H9 (cell line): Measurements from ENCODE around the gene LAMC2. TPM values are rescaled to one million over a fixed set of nuclear protein-coding genes. Genes with fewer than 3 reads are reported as not detected.

Source experiments
- DNase-seq: peaks from one replicate; pipeline ENCODE4 v3.0.0-alpha.2; 2017
- H2AFZ ChIP-seq: one replicate; pipeline ENCODE4 v1.6.1; 2013; ENCODE audit warnings: mild to moderate bottlenecking, low read length, control low read depth, moderate library complexity
- H2AK5ac ChIP-seq: 2 replicates; pipeline ENCODE4 v1.6.1; 2013; ENCODE audit warnings: low read length, control low read depth, mixed read lengths; ENCODE audit not compliant: insufficient read length
- H2BK120ac ChIP-seq: one replicate; pipeline ENCODE4 v1.6.1; 2013; ENCODE audit warnings: low read depth, mild to moderate bottlenecking, low read length, control low read depth, inconsistent platforms; ENCODE audit not compliant: poor library complexity, severe bottlenecking
- H2BK12ac ChIP-seq: 2 replicates; pipeline ENCODE4 v1.6.1; 2013; ENCODE audit warnings: low read length, control low read depth, mixed read lengths, low read depth; ENCODE audit not compliant: insufficient read length
- H2BK15ac ChIP-seq: 2 replicates; pipeline ENCODE4 v1.6.1; 2013; ENCODE audit warnings: low read depth, low read length, control low read depth
- H2BK20ac ChIP-seq: one replicate; pipeline ENCODE4 v1.6.1; 2013; ENCODE audit warnings: low read depth, mild to moderate bottlenecking, low read length, control low read depth, inconsistent platforms; ENCODE audit not compliant: poor library complexity, severe bottlenecking
- H2BK5ac ChIP-seq: 2 replicates; pipeline ENCODE4 v1.6.1; 2013; ENCODE audit warnings: low read length, control low read depth, mixed read lengths; ENCODE audit not compliant: insufficient read length
- H3K14ac ChIP-seq: 2 replicates; pipeline ENCODE4 v1.6.1; 2013; ENCODE audit warnings: low read length, control low read depth; ENCODE audit not compliant: insufficient read depth
- H3K18ac ChIP-seq: 2 replicates; pipeline ENCODE4 v1.6.1; 2013; ENCODE audit warnings: low read depth, mild to moderate bottlenecking, mixed read lengths, low read length, control low read depth; ENCODE audit not compliant: insufficient read length
- H3K23ac ChIP-seq: 2 replicates; pipeline ENCODE4 v1.6.1; 2013; ENCODE audit warnings: low read length, control low read depth, mixed read lengths, low read depth; ENCODE audit not compliant: insufficient read length
- H3K23me2 ChIP-seq: 2 replicates; pipeline ENCODE4 v1.6.1; 2013; ENCODE audit warnings: low read depth, mild to moderate bottlenecking, mixed read lengths, low read length, control low read depth; ENCODE audit not compliant: insufficient read length, poor library complexity, severe bottlenecking
- H3K27ac ChIP-seq: 2 replicates; pipeline ENCODE4 v1.5.1; 2013; ENCODE audit warnings: low read length, control low read depth, mixed read lengths, low read depth; ENCODE audit not compliant: insufficient read length
- H3K27me3 ChIP-seq: 2 replicates; pipeline ENCODE4 v1.6.1; 2013; ENCODE audit warnings: low read length, control low read depth, inconsistent platforms; ENCODE audit not compliant: insufficient read depth
- H3K4ac ChIP-seq: 2 replicates; pipeline ENCODE4 v1.6.1; 2013; ENCODE audit warnings: low read depth, mild to moderate bottlenecking, control low read depth, inconsistent platforms, low read length, moderate library complexity
- H3K4me1 ChIP-seq: 2 replicates; pipeline ENCODE4 v1.6.1; 2013; ENCODE audit warnings: low read length, control low read depth, inconsistent platforms; ENCODE audit not compliant: insufficient read depth
- H3K4me2 ChIP-seq: 2 replicates; pipeline ENCODE4 v1.6.1; 2013; ENCODE audit warnings: low read length, control low read depth, mixed read lengths; ENCODE audit not compliant: insufficient read length, insufficient read depth
- H3K56ac ChIP-seq: 2 replicates; pipeline ENCODE4 v1.6.1; 2013; ENCODE audit warnings: low read depth, mild to moderate bottlenecking, mixed read lengths, low read length, control low read depth; ENCODE audit not compliant: insufficient read length
- H3K79me1 ChIP-seq: 2 replicates; pipeline ENCODE4 v1.6.1; 2013; ENCODE audit warnings: low read depth, mild to moderate bottlenecking, moderate library complexity, low read length, control low read depth, inconsistent platforms; ENCODE audit not compliant: insufficient read depth, poor library complexity, severe bottlenecking
- H3K79me2 ChIP-seq: 2 replicates; pipeline ENCODE4 v1.6.1; 2013; ENCODE audit warnings: low read length, control low read depth, inconsistent platforms; ENCODE audit not compliant: insufficient read depth
- H3K9ac ChIP-seq: 2 replicates; pipeline ENCODE4 v1.6.1; 2013; ENCODE audit warnings: low read length, control low read depth, mixed read lengths; ENCODE audit not compliant: insufficient read length; ENCODE audit errors: extremely low read depth
- H3K9me3 ChIP-seq: one replicate; pipeline ENCODE4 v1.6.1; 2013; ENCODE audit warnings: low read depth, low read length, inconsistent platforms; ENCODE audit not compliant: control insufficient read depth
- H3T11ph ChIP-seq: one replicate; pipeline ENCODE4 v1.6.1; 2013; ENCODE audit warnings: mild to moderate bottlenecking, low read length, control low read depth, inconsistent platforms
- H4K20me1 ChIP-seq: one replicate; pipeline ENCODE4 v1.6.1; 2013; ENCODE audit not compliant: control insufficient read depth, insufficient read length, insufficient read depth
- H4K5ac ChIP-seq: 2 replicates; pipeline ENCODE4 v1.6.1; 2013; ENCODE audit warnings: low read depth, mild to moderate bottlenecking, mixed read lengths, low read length, control low read depth; ENCODE audit not compliant: insufficient read length
- H4K8ac ChIP-seq: replicated peaks from 2 replicates; pipeline ENCODE4 v1.6.1; 2013; ENCODE audit warnings: low read length, control low read depth, mixed read lengths, low read depth; ENCODE audit not compliant: insufficient read length
- H4K91ac ChIP-seq: 2 replicates; pipeline ENCODE4 v1.6.1; 2013; ENCODE audit warnings: low read depth, mild to moderate bottlenecking, moderate library complexity, mixed read lengths, low read length, control low read depth; ENCODE audit not compliant: insufficient read length
- H3K27ac Mint-ChIP-seq, 3 experiments: 2 replicates in 2 of 3; 3 replicates in 1 of 3; pipeline ENCODE4 v1.8.0; 2020 to 2021; ENCODE audit warnings: mixed read lengths in 3 of 3, mild to moderate bottlenecking in 1 of 3, moderate library complexity in 1 of 3
- H3K27me3 Mint-ChIP-seq: 2 replicates; pipeline ENCODE4 v1.8.0; 2021; ENCODE audit warnings: low read depth, mild to moderate bottlenecking, moderate library complexity, mixed read lengths
- H3K36me3 Mint-ChIP-seq, 3 experiments: 2 replicates in 2 of 3; 3 replicates in 1 of 3; pipeline ENCODE4 v1.8.0; 2020 to 2021; ENCODE audit warnings: low read depth in 3 of 3, mixed read lengths in 3 of 3; ENCODE audit not compliant: insufficient read depth in 1 of 3
- H3K4me1 Mint-ChIP-seq, 2 experiments: 2 replicates each; pipeline ENCODE4 v1.8.0; 2020; ENCODE audit warnings: mixed read lengths in 2 of 2
- H3K4me3 Mint-ChIP-seq, 2 experiments: 2 replicates in 1 of 2; 3 replicates in 1 of 2; pipeline ENCODE4 v1.8.0; 2020 to 2021; ENCODE audit warnings: mild to moderate bottlenecking in 2 of 2, mixed read lengths in 2 of 2, moderate library complexity in 1 of 2
- H3K9me3 Mint-ChIP-seq, 2 experiments: 2 replicates in 1 of 2; 3 replicates in 1 of 2; pipeline ENCODE4 v1.8.0; 2020; ENCODE audit warnings: mild to moderate bottlenecking in 2 of 2, mixed read lengths in 2 of 2, moderate library complexity in 1 of 2
- CTCF ChIP-seq: fragments of 200-600 bp; sonication (generic); conservative IDR thresholded peaks from 3 replicates; pipeline ENCODE4 v1.8.0; 2021; ENCODE audit warnings: antibody characterized with exemption, mild to moderate bottlenecking
- WGBS: extraction: QIAGEN DNeasy Blood & Tissue Kit; methylation state at CpG from one replicate; pipeline ENCODE4 v1.1.7; 2013; ENCODE audit warnings: missing lambda C conversion rate, low lambda C conversion rate, mixed read lengths; ENCODE audit not compliant: insufficient read length; ENCODE audit errors: extremely low coverage; 5-methylcytosine and 5-hydroxymethylcytosine counted together
- total RNA-seq: library from RNA; stranded (reverse); gene quantifications from 2 replicates; pipeline ENCODE4 v1.2.1, GENCODE V29; 2021

The LAMC2 gene
- total RNA-seq, 1 experiment from 2014 or later: 7.4 TPM

GRCh38 chr1:183164340-183164739 lies 21.7 kb upstream of the LAMC2 start:
- H2BK20ac ChIP-seq: no peak overlapping the region
- no CpG with 5 or more reads among the region's 1 CpG for WGBS
- H3K9ac ChIP-seq: no peak overlapping the region
- H3K23me2 ChIP-seq: no peaks in the 10 kb centered on the region
- H4K91ac ChIP-seq: no peak overlapping the region
- H3K4me1 ChIP-seq: no peaks in the 10 kb centered on the region; the same call in 1 of the 2 replicates
- no peak overlapping the region for H2BK5ac ChIP-seq
- peaks cover 17 to 20% of the 10 kb centered on the region in 2 experiments for H3K4me1 Mint-ChIP-seq
- TF ChIP-seq CTCF: no peak
- H2AK5ac ChIP-seq: no peak overlapping the region
- H3K27ac Mint-ChIP-seq: no peak overlapping the region
- no peaks in the 10 kb centered on the region for H3K79me1 ChIP-seq
- H3K23ac ChIP-seq: no peak overlapping the region
- no peak overlapping the region for H3T11ph ChIP-seq
- no peak overlapping the region for H2BK120ac ChIP-seq
- H4K20me1 ChIP-seq: no peaks in the 10 kb centered on the region
- H2AFZ ChIP-seq: no peak overlapping the region
- no peak overlapping the region for H4K8ac ChIP-seq
- no peak overlapping the region for H3K4me2 ChIP-seq
- no peak overlapping the region for H3K4me3 Mint-ChIP-seq
- no peak overlapping the region for H2BK15ac ChIP-seq
- no peaks in the 10 kb centered on the region for H3K9me3 ChIP-seq
- no peak overlapping the region for H3K4ac ChIP-seq
- no peaks in the 10 kb centered on the region for H3K27me3 ChIP-seq
- H3K56ac ChIP-seq: no peak overlapping the region
- H3K9me3 Mint-ChIP-seq: no peaks in the 10 kb centered on the region
- H4K5ac ChIP-seq: no peak overlapping the region
- H3K79me2 ChIP-seq: no peaks in the 10 kb centered on the region
- no peaks in the 10 kb centered on the region for H3K36me3 Mint-ChIP-seq
- H3K18ac ChIP-seq: no peak overlapping the region
- peak; percentile 81 for DNase-seq
- no peak overlapping the region for H3K14ac ChIP-seq
- no peak overlapping the region for H2BK12ac ChIP-seq
- no peaks in the 10 kb centered on the region for H3K27me3 Mint-ChIP-seq
- H3K27ac ChIP-seq: no peak overlapping the region
